Measurements from ENCODE around the gene KLHDC3.
"Not testable (repeated sequence)": the region's sequence is repeated elsewhere in the genome, so short reads cannot be mapped to it uniquely, and the experiment has no call there.

The KLHDC3 gene

DNA sequence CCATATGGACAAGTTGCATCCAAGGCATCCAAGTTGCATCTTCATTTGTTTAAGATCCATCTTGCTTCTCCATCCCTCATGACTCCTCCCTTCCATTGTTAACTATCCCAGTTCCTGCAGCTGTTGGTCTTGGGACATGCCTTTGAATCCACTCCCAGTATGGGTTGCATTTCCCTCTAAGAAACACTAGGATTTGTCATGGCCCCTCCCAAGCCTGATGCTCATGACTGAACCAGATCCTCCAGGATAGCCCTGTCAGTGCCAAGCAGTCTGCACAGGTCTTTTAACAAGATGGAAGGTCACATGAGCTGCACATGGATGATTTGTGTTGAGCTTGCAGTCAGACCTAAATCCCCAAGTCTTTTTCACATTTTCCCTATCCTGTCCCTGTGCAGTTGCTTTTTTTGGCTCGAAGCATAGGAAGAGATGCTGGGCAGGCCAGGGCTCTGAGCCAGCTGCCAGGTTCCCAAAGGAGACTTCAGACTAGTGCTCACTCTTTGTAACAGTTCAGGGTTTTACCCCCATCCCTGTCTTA, 25.5 kb upstream of the KLHDC3 start:
- DNase-seq = no peak

GRCh38 chr6:42989923-42990322, 24.1 kb upstream of the KLHDC3 start:
- DNase-seq = no peak

GRCh38 chr6:42993445-42993844, 20.6 kb upstream of the KLHDC3 start:
- DNase-seq = no peak

DNA sequence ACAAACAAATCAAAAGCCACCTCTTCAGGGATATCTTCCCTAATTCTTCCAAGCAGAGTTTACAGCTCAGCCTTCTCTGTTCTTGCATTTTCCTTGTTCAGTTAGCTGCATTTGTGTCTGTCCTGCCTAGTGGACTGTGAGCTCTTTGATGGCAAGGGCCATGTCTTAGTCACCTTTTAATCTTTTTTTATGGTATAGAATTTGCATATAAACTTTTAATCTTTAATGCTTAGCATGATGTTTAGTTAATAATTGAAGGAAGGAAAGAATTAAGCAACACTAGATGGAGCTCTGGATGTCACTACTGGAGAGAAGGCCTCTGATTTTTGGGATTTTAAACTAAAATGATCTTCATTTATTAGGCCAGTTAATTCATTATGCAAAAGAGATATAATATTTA, 17.5 kb upstream of the KLHDC3 start:
- no peak for DNase-seq

GRCh38 chr6:42998205-42998604, 15.8 kb upstream of the KLHDC3 start:
- not testable (repeated sequence) for DNase-seq

GRCh38 chr6:43001843-43002242, 12.2 kb upstream of the KLHDC3 start:
- no peak for DNase-seq

GRCh38 chr6:43005844-43006243, 8.2 kb upstream of the KLHDC3 start:
- DNase-seq = no peak

- no peak for DNase-seq
Measured at GRCh38 chr6:43006251-43006650, 7.8 kb upstream of the KLHDC3 start.

- no peak for DNase-seq
Measured at GRCh38 chr6:43007126-43007525, 6.9 kb upstream of the KLHDC3 start.

- DNase-seq = peak; percentile 48
Measured at GRCh38 chr6:43009124-43009523, 4.9 kb upstream of the KLHDC3 start.

DNA sequence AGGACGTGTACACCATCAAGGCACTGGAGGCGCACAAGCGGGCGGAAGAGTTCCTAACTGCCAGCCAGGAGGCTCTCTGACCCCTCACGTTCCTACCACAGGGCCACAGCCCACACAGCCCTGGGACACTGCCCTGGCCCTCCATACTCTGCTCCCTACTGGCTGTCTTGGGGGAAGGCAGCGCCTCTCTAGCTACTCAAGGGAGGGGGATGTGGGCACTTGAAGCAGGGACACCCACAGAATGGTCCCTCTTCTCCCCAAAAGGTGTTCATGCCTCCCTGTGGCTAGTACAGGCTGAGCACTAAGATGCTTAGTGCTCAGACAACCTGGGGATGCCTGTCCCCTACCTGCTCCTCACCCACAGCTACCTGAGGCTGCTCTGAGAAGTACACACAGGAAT, 2.8 kb upstream of the KLHDC3 start:
- DNase-seq = no peak

DNA sequence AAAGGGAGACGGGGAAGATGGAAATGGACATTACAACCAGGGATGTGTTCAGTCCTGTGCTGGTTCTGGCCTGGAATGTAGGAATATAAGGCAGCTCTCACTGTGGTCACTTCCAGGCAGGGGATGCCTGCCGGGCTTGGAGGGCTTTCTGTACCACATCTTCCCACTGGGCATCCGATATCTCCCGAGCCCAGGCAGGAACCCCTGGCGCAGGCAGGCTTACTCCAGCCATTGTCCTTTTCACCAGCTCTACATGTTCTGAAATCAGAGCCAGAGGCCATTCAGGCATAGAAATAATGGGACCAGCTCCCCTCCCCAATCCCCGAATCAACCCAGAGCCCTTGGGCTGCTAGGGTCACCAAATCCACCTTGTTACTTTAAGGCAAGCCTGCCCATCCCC, 1.7 kb upstream of the KLHDC3 start:
- DNase-seq = no peak

DNA sequence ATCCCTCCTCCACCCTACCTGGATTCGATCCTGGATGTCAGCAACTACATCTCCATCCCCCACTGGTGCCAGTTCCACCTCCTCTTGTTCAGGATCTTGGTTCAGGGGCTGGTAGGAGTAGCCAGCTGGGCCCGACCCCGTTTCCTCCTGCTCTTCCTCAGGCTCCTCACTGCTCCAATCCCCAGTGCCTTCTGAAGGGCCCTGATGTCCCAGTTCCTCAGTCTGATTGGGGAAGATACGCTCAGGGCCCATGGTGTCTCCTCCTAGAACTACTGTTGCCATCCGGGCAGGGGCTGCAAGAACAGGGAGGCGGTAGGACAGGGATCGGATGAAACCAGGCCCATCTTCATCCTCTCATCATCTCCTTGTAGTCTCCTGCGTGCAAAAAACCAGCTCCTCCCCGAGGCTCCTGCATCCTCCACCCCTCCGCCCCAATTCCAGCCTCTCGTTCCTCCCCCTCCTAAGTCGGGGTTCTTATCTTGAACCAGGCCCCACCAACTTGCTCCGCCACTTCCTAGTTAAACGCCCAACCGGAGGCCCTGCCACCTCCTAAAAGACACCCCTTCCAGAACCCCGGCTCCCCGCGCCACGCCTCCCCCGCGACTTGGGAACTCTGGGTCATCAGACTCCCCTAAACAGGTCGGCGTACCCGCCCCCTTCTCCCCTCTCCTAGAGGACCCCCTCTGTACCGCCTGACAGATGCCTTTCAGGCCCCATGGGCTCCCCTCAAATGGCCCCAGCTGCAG, 779 bp upstream of the KLHDC3 start:
- DNase-seq = no peak

- DNase-seq = no peak
Measured at GRCh38 chr6:43014434-43014909, 423 bp downstream of the KLHDC3 start.

DNA sequence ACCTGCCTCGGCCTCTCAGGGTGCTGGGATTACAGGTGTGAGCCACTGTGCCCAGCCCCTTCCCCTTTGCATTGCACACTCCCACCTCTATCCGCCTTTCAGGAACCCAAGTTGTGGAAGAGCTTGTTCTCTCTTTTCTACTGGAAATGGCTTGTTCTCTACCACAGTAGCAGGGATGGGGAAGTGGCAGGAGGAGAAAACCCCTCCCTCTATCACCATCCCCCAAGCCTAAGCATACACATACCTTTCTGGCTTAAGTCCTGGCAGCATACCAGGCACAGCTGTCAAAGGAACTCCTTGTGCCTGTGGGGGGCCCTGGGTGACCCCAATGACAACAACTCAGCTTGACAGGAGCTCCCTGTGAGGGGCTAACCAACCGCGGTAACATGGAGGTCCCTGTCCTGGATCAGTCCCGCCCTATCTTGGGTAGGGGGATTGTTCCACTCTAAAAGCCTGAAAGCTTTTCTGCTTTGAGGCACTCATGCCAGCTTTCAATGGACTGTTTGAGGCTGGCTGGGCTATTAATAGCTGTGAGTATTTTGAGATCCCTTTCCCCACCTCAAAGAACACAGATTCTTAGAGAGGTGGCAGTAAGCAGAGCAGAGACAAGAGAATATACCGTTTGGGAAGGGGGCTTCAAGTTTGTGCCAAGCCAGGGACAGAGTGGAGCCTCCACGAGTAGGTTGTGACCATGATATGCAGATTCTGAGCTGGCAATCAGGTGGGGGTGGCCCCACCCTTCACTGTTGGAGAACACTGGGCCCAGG, 2.3 kb downstream of the KLHDC3 start:
- DNase-seq = no peak

DNA sequence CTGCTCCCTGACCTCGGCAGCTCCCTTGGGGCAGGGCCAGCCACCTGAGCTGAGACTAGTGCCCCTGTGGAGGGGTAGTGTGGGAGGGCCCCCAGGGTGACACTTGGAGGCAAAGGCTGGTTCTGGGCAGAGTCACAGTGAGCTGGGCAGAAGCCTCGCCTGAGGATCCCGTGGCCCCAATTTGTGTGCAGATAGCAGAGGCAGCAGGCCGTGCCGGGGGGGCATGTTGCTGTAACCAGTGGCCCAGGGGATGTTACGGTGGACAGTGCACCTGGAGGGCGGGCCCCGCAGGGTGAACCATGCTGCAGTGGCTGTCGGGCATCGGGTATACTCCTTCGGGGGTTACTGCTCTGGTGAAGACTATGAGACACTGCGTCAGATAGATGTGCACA, 2.9 kb downstream of the KLHDC3 start:
- no peak for DNase-seq

GRCh38 chr6:43019152-43019551, 5.1 kb downstream of the KLHDC3 start:
- no peak for DNase-seq

DNA sequence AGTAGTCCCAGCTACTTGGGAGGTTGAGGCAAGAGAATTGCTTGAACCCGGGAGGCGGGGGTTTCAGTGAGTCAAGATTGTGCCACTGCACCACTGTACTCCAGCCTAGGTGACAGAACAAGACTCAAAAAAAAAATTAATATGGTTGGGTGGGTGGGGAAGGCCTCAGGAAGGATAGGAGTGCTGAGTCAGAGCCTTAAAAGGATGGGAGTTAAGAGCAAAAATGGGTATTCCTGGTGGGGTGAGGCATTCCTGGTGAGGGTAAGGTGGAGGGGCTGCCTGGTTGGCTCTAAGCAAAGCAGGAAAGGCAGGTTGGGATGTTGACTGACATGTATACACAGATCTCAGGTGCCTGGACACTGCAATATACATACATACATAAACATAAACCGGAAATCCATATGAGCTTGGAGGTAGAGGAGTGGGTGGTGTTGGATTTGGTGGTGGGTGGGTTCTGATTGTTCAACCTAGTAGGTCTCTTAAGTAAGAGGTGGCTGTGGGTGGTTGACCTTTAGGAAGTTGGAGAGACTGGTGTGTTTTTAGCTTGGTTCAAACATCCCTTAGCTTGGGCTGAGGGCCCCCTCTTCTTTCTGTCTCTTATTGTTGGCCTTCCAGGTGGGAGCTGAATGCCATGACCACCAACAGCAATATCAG, 6.1 kb downstream of the KLHDC3 start:
- no peak for DNase-seq

GRCh38 chr6:43020847-43021246, 6.8 kb downstream of the KLHDC3 start:
- no peak for DNase-seq

DNA sequence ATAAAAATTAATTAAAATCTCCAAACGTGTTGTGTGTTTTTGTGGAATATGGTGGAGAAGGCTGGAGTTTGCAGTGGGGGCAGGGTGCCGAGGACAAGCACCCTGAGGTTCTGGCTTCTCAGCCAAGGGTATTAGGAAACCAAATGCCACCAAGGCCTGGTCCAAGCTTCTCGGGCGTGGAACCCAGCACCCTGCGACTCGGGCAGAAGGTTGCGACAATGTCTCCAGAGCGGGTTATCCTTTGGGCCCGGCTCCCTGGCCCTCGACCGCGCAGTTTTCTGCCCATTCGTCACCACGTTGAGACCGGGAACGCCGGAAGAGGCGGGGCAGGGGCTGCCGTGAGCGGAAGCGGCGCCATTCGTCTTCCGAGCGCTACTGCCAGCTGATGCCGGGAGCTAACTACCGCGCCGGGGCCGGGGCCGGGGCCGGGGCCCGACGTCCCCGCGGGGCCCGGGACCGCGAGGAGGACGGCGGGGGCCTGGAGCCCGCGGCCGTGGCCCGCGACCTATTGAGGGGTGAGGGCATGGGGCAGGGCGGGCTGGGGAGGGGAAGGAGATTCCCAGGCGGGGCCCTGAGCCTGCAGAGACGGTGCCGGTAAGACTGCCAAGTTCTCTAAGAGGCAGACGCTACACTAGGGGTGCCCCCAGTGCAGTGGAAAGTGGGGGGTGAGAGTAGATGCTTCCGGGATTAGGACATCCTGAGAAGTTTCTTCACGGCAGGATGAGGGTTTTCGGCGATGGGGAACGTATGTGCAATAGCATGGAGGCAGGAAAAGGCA, 7.4 kb downstream of the KLHDC3 start, which contains the start of gene RRP36:
RRP36 (plus strand) TSS at position 354 of the 778 bp plus-strand sequence; CDS start at position 386, 32 bp downstream.
- peak; percentile 72 for DNase-seq

GRCh38 chr6:43024436-43024835, 10.4 kb downstream of the KLHDC3 start:
- DNase-seq = no peak

DNA sequence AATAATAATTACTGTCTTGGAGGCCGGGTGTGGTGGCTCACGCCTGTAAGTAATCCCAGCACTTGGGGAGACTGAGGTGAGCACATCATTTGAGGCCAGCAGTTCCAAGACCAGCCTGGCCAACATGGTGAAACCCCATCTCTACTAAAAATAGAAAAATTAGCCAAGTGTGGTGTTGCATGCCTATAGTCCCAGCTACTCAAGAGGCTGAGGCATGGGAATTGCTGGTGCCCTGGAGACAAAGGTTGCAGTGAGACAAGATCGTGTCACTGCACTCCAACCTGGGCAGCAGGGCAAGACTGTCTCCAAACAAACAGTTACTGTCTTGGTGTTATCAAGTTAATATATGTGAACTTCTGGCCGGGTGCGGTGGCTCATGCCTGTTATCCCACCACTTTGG, 12.3 kb downstream of the KLHDC3 start:
- no peak for DNase-seq

GRCh38 chr6:43029120-43029519, 15.1 kb downstream of the KLHDC3 start:
- DNase-seq = no peak
